ENCODE data around the gene WDR47. TPM values are rescaled to one million over a fixed set of nuclear protein-coding genes. Genes with fewer than 3 reads are reported as not detected.

WDR47 gene
- total and polyA plus RNA-seq, 2 experiments from 2014 or later = 6.7 to 9.7 TPM

DNA sequence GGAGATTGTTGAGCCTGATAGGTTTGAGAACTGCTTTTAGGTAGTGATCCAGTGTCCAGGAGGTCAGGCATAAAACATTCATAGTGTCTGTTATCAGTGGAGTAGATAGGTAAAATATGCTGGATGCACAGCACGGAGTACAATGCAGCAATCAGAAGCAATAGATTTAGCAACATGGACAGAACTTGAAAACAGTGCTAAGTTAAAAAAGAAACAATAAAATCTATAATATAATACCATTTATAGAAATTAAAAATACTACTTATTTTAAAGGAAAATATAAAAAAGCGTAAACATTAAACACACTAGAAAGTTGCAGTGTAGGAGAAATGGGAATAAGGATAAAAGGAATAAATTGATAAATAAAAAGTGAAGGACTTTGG, 37.3 kb upstream of the WDR47 start:
- 88% methylated on average over 2 of the region's 2 CpGs for WGBS (ENCODE audit: low lambda C conversion rate, missing lambda C conversion rate)
- Histone ChIP-seq H2AFZ (no peak overlapping the region), H4K20me1 (ENCODE audit: insufficient read depth, poor library complexity, severe bottlenecking) (no peaks in the 10 kb centered on the region), H3K27me3 (no peaks in the 10 kb centered on the region), H3K4me1 (ENCODE audit: insufficient read depth) (no peaks in the 10 kb centered on the region), H3K36me3 (replicated peaks; ENCODE audit: insufficient read depth, low read depth) (no peaks in the 10 kb centered on the region), H3K79me2 (peaks cover 12% of the 10 kb centered on the region), H3K27ac (no peak overlapping the region), H3K4me2 (no peak overlapping the region), H3K9me3 (ENCODE audit: low read depth) (no peaks in the 10 kb centered on the region), H3K9me2 (replicated peaks; ENCODE audit: insufficient read depth) (no peaks in the 10 kb centered on the region), H3K4me3 (no peak overlapping the region)
- TF ChIP-seq EZH2 (IDR thresholded peaks at IDR 0.05; ENCODE audit: borderline replicate concordance) = no peak
- no peak for TF ChIP-seq EZH2phosphoT487 (IDR thresholded peaks at IDR 0.05; ENCODE audit: low read depth, severe bottlenecking, unreplicated experiment)
- no peak for DNase-seq (ENCODE audit: low spot score)

DNA sequence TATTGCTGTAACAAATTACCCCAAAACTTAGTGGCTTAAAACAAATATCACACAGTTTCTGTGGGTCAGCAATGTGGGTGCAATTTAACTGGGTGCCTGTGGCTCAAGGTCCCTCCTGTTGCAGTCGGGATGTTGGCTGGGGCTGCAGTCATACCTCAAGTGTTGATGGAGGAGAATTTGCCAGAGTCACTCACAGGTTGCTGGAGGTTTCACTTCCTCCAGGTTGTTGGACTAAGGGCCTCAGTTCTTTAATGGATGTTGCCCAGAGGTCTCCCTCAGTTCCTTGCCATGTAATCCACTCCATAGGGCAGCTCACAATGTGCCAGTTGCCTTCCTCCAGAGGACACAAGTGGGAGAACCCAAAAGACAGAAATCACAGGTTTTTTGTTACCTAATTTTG, 36.4 kb upstream of the WDR47 start:
- Histone ChIP-seq H3K9me3 (ENCODE audit: low read depth) (no peaks in the 10 kb centered on the region), H3K27me3 (no peaks in the 10 kb centered on the region), H3K79me2 (peaks cover 19% of the 10 kb centered on the region), H3K9me2 (replicated peaks; ENCODE audit: insufficient read depth) (no peaks in the 10 kb centered on the region), H3K36me3 (replicated peaks; ENCODE audit: insufficient read depth, low read depth) (no peaks in the 10 kb centered on the region), H4K20me1 (ENCODE audit: insufficient read depth, poor library complexity, severe bottlenecking) (no peaks in the 10 kb centered on the region), H2AFZ (no peak overlapping the region), H3K27ac (no peak overlapping the region), H3K4me2 (no peak overlapping the region), H3K4me1 (ENCODE audit: insufficient read depth) (no peaks in the 10 kb centered on the region), H3K4me3 (no peak overlapping the region)
- no peak for DNase-seq (ENCODE audit: low spot score)
- 100% methylated on average over 1 of the region's 1 CpG for WGBS (ENCODE audit: low lambda C conversion rate, missing lambda C conversion rate)
- TF ChIP-seq, protein P1, sequence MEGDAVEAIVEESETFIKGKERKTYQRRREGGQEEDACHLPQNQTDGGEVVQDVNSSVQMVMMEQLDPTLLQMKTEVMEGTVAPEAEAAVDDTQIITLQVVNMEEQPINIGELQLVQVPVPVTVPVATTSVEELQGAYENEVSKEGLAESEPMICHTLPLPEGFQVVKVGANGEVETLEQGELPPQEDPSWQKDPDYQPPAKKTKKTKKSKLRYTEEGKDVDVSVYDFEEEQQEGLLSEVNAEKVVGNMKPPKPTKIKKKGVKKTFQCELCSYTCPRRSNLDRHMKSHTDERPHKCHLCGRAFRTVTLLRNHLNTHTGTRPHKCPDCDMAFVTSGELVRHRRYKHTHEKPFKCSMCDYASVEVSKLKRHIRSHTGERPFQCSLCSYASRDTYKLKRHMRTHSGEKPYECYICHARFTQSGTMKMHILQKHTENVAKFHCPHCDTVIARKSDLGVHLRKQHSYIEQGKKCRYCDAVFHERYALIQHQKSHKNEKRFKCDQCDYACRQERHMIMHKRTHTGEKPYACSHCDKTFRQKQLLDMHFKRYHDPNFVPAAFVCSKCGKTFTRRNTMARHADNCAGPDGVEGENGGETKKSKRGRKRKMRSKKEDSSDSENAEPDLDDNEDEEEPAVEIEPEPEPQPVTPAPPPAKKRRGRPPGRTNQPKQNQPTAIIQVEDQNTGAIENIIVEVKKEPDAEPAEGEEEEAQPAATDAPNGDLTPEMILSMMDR (IDR thresholded peaks at IDR 0.05; ENCODE audit: poor library complexity) = no peak
- TF ChIP-seq EZH2 (IDR thresholded peaks at IDR 0.05; ENCODE audit: borderline replicate concordance) (no peak), EZH2phosphoT487 (IDR thresholded peaks at IDR 0.05; ENCODE audit: low read depth, severe bottlenecking, unreplicated experiment) (no peak)

GRCh38 chr1:109075531-109076490, 33.9 kb upstream of the WDR47 start, which contains the start of gene TAF13:
Gene TAF13, minus strand, starts transcription at chr1:109076003. Its CDS starts 56 bp downstream, at chr1:109075947.
- DNase-seq (ENCODE audit: low spot score) = peak; percentile 97
- no peaks in the 10 kb centered on the region for H3K9me3 ChIP-seq (ENCODE audit: low read depth)
- H3K36me3 ChIP-seq (replicated peaks; ENCODE audit: insufficient read depth, low read depth) = no peaks in the 10 kb centered on the region
- TF ChIP-seq EZH2 (IDR thresholded peaks at IDR 0.05; ENCODE audit: borderline replicate concordance) = no peak
- TF ChIP-seq, protein P1 (IDR thresholded peaks at IDR 0.05; ENCODE audit: poor library complexity) = no peak
- no peak for TF ChIP-seq EZH2phosphoT487 (IDR thresholded peaks at IDR 0.05; ENCODE audit: low read depth, severe bottlenecking, unreplicated experiment)
- no peaks in the 10 kb centered on the region for H3K4me1 ChIP-seq (ENCODE audit: insufficient read depth)
- no peaks in the 10 kb centered on the region for H3K27me3 ChIP-seq
- peak within 1 kb of the TSS; percentile 97 for H2AFZ ChIP-seq
- peak within 1 kb of the TSS; percentile 57 for H3K4me3 ChIP-seq
- H3K27ac ChIP-seq = peak within 1 kb of the TSS; percentile 96
- H3K79me2 ChIP-seq = peaks cover 40% of the 10 kb centered on the region
- no peaks in the 10 kb centered on the region for H4K20me1 ChIP-seq (ENCODE audit: insufficient read depth, poor library complexity, severe bottlenecking)
- H3K4me2 ChIP-seq = peak within 1 kb of the TSS; percentile 85
- no peaks in the 10 kb centered on the region for H3K9me2 ChIP-seq (replicated peaks; ENCODE audit: insufficient read depth)
- 6% methylated on average over 39 of the region's 39 CpGs for WGBS (ENCODE audit: low lambda C conversion rate, missing lambda C conversion rate)

DNA sequence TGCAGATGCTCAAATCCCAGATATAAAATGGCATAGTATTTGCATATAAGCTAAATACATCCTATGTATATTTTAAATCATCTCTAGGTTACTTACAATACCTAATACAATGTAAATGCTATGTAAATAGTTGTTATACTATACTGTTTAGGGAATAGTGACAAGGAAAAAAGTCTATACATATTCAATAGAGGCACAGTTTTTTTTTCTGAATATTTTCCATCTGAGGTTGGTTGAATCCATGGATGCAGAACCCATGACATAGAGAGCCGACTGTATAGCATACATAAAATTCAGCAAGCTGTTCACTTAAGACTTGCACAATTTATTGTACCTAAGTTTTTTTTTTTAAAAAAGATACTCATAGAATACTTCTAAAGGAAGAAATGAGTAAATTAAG, 27.4 kb upstream of the WDR47 start:
- no peak for DNase-seq (ENCODE audit: low spot score)
- no peaks in the 10 kb centered on the region for H3K9me2 ChIP-seq (replicated peaks; ENCODE audit: insufficient read depth)
- no peak overlapping the region for H2AFZ ChIP-seq
- H3K4me1 ChIP-seq (ENCODE audit: insufficient read depth) = no peaks in the 10 kb centered on the region
- H3K79me2 ChIP-seq = peaks cover 61% of the 10 kb centered on the region
- no peaks in the 10 kb centered on the region for H3K36me3 ChIP-seq (replicated peaks; ENCODE audit: insufficient read depth, low read depth)
- H4K20me1 ChIP-seq (ENCODE audit: insufficient read depth, poor library complexity, severe bottlenecking) = peaks cover 12% of the 10 kb centered on the region
- H3K9me3 ChIP-seq (ENCODE audit: low read depth) = no peaks in the 10 kb centered on the region
- TF ChIP-seq, protein P1 (IDR thresholded peaks at IDR 0.05; ENCODE audit: poor library complexity) = no peak
- TF ChIP-seq EZH2 (IDR thresholded peaks at IDR 0.05; ENCODE audit: borderline replicate concordance) (no peak), EZH2phosphoT487 (IDR thresholded peaks at IDR 0.05; ENCODE audit: low read depth, severe bottlenecking, unreplicated experiment) (no peak)
- no peak overlapping the region for H3K4me3 ChIP-seq
- no peak overlapping the region for H3K27ac ChIP-seq
- no peak overlapping the region for H3K4me2 ChIP-seq
- no peaks in the 10 kb centered on the region for H3K27me3 ChIP-seq
- WGBS (ENCODE audit: low lambda C conversion rate, missing lambda C conversion rate) = 100% methylated on average over 1 of the region's 1 CpG
